Fibroblast of villous mesenchyme (primary cell): ENCODE measurements around the gene RASGRF1. TPM values are rescaled to one million over a fixed set of nuclear protein-coding genes. Genes with fewer than 3 reads are reported as not detected.

ENCODE experiments used
- DNase-seq: peaks from one replicate; pipeline ENCODE4 v3.0.0-alpha.2; 2010; ENCODE audit warnings: low read depth
- H3K4me3 ChIP-seq: 2 replicates; pipeline ENCODE4 v1.5.1; 2011; ENCODE audit warnings: low read depth, mild to moderate bottlenecking, low read length
- total RNA-seq: library from RNA; depleted of rRNA; stranded (reverse); fragments of >200 nt; gene quantifications from 2 replicates; pipeline ENCODE4 v1.2.3, GENCODE V29; 2012
- TF ChIP-seq, protein P1 (sequence below): IDR thresholded peaks from 2 replicates; pipeline ENCODE4 v1.5.1; 2012; ENCODE audit warnings: low read depth, mild to moderate bottlenecking, low read length; ENCODE audit not compliant: insufficient read depth

RASGRF1 gene
- total RNA-seq, 1 donor = 0.43 TPM

DNA sequence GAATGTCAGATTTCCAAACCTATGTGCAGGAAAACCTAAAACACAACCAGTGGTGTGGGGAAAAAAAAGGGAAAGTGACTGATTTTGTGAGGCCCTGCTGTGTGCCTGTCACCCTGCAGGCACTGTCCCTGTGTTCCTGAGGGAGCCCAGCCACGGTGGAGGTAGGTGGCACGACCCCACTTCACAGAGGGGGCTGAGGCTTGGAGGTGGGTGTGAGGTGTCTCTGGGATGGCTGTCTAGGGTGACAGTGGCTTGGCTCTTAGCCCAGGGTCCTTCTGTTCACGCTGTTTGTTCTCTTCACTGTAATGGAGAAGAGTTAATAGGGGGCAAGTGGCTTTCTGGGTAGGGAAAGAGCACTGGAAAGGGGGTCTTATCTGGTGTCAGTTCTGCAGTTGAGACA is 22.6 kb downstream of the RASGRF1 start:
- H3K4me3 ChIP-seq = no peak overlapping the region
- no peak for DNase-seq
- TF ChIP-seq, protein P1, sequence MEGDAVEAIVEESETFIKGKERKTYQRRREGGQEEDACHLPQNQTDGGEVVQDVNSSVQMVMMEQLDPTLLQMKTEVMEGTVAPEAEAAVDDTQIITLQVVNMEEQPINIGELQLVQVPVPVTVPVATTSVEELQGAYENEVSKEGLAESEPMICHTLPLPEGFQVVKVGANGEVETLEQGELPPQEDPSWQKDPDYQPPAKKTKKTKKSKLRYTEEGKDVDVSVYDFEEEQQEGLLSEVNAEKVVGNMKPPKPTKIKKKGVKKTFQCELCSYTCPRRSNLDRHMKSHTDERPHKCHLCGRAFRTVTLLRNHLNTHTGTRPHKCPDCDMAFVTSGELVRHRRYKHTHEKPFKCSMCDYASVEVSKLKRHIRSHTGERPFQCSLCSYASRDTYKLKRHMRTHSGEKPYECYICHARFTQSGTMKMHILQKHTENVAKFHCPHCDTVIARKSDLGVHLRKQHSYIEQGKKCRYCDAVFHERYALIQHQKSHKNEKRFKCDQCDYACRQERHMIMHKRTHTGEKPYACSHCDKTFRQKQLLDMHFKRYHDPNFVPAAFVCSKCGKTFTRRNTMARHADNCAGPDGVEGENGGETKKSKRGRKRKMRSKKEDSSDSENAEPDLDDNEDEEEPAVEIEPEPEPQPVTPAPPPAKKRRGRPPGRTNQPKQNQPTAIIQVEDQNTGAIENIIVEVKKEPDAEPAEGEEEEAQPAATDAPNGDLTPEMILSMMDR = no peak

- TF ChIP-seq, protein P1 = no peak
- DNase-seq = peak; percentile 57
- H3K4me3 ChIP-seq = no peak overlapping the region
Measured at GRCh38 chr15:79067072-79067833, 23.3 kb downstream of the RASGRF1 start.

DNA sequence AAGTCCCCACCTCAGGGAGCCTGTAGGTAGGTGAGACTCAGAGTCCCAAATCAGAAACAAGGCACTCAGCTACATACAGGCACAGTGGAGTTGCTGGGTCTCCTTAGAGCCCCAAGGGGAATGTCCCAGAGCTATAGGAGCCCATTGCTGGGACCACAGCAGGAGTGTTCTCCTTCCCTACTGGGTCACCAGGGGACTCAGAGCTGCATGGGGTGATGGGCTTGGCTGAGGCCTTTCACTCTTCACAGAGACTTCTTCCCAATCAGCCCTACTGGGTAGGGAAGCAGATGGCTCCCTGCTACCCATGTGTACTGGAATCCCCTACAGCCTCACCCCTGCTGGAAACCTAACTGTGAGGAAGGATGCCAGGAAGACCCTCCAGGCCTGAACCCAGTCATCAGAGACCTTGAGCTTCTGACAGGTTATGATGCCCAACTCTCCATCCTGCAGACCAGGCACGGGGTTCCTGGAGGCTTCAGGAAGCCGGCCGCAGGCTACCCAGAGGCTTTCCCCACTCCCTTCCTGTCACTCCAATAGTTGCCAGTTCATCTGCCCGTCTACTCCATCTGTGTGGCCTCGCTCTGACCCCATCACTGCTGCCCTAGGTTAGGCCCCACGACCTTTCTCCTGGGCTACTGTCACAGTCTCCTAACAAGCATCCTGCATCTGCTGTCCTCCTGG is 24.0 kb downstream of the RASGRF1 start:
- TF ChIP-seq, protein P1 = no peak
- DNase-seq = no peak
- H3K4me3 ChIP-seq = no peak overlapping the region

GRCh38 chr15:79065706-79066376 is 24.7 kb downstream of the RASGRF1 start:
- DNase-seq = no peak
- TF ChIP-seq, protein P1 = no peak
- no peak overlapping the region for H3K4me3 ChIP-seq

GRCh38 chr15:79065361-79065705 is 25.2 kb downstream of the RASGRF1 start:
- TF ChIP-seq, protein P1 = no peak
- no peak overlapping the region for H3K4me3 ChIP-seq
- no peak for DNase-seq

DNA sequence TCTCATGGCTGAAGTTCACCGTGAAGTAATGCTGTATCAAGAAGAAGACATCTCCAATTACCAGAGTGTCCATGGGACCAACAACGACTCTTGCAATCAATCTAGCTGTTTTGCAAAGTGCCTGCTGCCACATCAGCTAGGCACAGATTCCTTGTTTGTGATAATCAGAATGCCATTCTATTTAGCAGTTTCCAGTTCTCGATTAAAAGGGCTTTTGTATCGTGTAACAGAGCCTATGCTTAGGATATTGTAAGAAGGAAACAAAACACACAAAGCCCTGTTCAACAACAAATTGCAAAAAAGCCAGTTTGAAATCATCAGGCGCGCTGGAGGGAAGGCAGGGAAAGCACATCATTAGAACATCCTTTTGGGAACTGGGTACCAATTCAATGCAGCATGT is 26.1 kb downstream of the RASGRF1 start:
- no peak overlapping the region for H3K4me3 ChIP-seq
- DNase-seq = no peak
- TF ChIP-seq, protein P1 = no peak
